ENCODE measurements around the gene SLC39A5.
A peak's percentile ranks its signal among the peaks of the same experiment; 100 is the strongest.

- TF ChIP-seq CTCF (IDR thresholded peaks at IDR 0.05) (peak in 2 of 3 experiments; percentile 95 to 98), POLR2A (IDR thresholded peaks at IDR 0.05; ENCODE audit: low read depth) (no peak), POLR2AphosphoS5 (IDR thresholded peaks at IDR 0.05) (peak; percentile 74 to 91), EP300 (IDR thresholded peaks at IDR 0.05) (no peak)
Measured at GRCh38 chr12:56224102-56224701, 5.6 kb upstream of the SLC39A5 start, which contains the start of gene NABP2.
